SK-N-SH (cell line): ENCODE measurements around the gene RBM17. TPM values are rescaled to one million over a fixed set of nuclear protein-coding genes. Genes with fewer than 3 reads are reported as not detected.

Experiments used
- CTCF ChIA-PET: fragments of 300-600, 350-600 bp; formaldehyde crosslinking; extraction: SDS; loops from one replicate; lab custom pipeline; 2021; lab: Yijun Ruan, JAX
- POLR2A ChIA-PET: fragments of 350-600 bp; sonication (Branson Sonifier 250); formaldehyde crosslinking; extraction: SDS; loops from one replicate; lab custom pipeline; 2020; ENCODE audit warnings: antibody characterized with exemption, inconsistent platforms; lab: Yijun Ruan, JAX
- DNase-seq: peaks from one replicate; pipeline ENCODE4 v3.0.0; 2012
- H2AFZ ChIP-seq: fragments of 200-600 bp; sonication (generic); 2 replicates; pipeline ENCODE4 v1.8.1; 2016; ENCODE audit warnings: antibody characterized with exemption, mild to moderate bottlenecking, low read depth
- H3F3A ChIP-seq: fragments of 200-600 bp; sonication (generic); replicated peaks from 2 replicates; pipeline ENCODE3; 2016; ENCODE audit warnings: antibody characterized with exemption, mild to moderate bottlenecking; ENCODE audit not compliant: insufficient read depth
- H3K27ac ChIP-seq, 2 experiments: fragments of 200-500 bp in 1 of 2; fragments of 200-600 bp in 1 of 2; sonication (Bioruptor generic) in 1 of 2; sonication (generic), shearing (Covaris generic) in 1 of 2; 2 replicates each; pipeline versions ENCODE4 v1.5.1 to v1.6.1; 2014 to 2016; ENCODE audit warnings: low read depth in 2 of 2, inconsistent platforms in 1 of 2, low read length in 1 of 2, mild to moderate bottlenecking in 1 of 2, mixed read lengths in 1 of 2
- H3K27me3 ChIP-seq: fragments of 200-600 bp; sonication (generic), shearing (Covaris generic); 2 replicates; pipeline ENCODE4 v1.6.1; 2016; ENCODE audit warnings: mixed run types; ENCODE audit not compliant: insufficient read depth
- H3K36me3 ChIP-seq, 2 experiments: fragments of 200-500 bp in 1 of 2; fragments of 200-600 bp in 1 of 2; sonication (Bioruptor generic) in 1 of 2; sonication (generic) in 1 of 2; replicated peaks in 1 of 2; 2 replicates each; pipeline versions ENCODE3 to v1.5.1; 2014 to 2016; ENCODE audit warnings: low read length in 1 of 2, mild to moderate bottlenecking in 1 of 2; ENCODE audit not compliant: insufficient read depth in 2 of 2, control insufficient read depth in 1 of 2
- H3K4me1 ChIP-seq, 2 experiments: fragments of 200-500 bp in 1 of 2; fragments of 200-600 bp in 1 of 2; sonication (Bioruptor generic) in 1 of 2; sonication (generic), shearing (Covaris generic) in 1 of 2; 2 replicates each; pipeline versions ENCODE4 v1.5.1 to v1.6.1; 2014 to 2016; ENCODE audit warnings: low read depth in 1 of 2, low read length in 1 of 2, mixed run types in 1 of 2; ENCODE audit not compliant: insufficient read depth in 2 of 2, control insufficient read depth in 1 of 2
- H3K4me2 ChIP-seq: fragments of 200-600 bp; sonication (generic), shearing (Covaris generic); 2 replicates; pipeline ENCODE4 v1.6.1; 2017; ENCODE audit warnings: mixed run types
- H3K4me3 ChIP-seq, 2 experiments: fragments of 200-500 bp in 1 of 2; fragments of 200-600 bp in 1 of 2; sonication (Bioruptor generic) in 1 of 2; sonication (generic), shearing (Covaris generic) in 1 of 2; 2 replicates each; pipeline versions ENCODE4 v1.5.1 to v1.8.1; 2014 to 2016; ENCODE audit warnings: low read depth in 2 of 2, inconsistent platforms in 1 of 2, low read length in 1 of 2, mild to moderate bottlenecking in 1 of 2, mixed read lengths in 1 of 2, moderate library complexity in 1 of 2
- H3K79me2 ChIP-seq: fragments of 200-600 bp; sonication (generic); 2 replicates; pipeline ENCODE4 v1.8.1; 2017; ENCODE audit warnings: mild to moderate bottlenecking; ENCODE audit not compliant: insufficient read depth
- H3K9ac ChIP-seq: fragments of 200-600 bp; sonication (generic); 2 replicates; pipeline ENCODE4 v1.6.1; 2017; ENCODE audit warnings: mixed run types
- H3K9me2 ChIP-seq: fragments of 200-600 bp; sonication (generic); 2 replicates; pipeline ENCODE4 v1.6.1; 2017; ENCODE audit warnings: mixed run types
- H3K9me3 ChIP-seq: fragments of 200-600 bp; sonication (generic); 2 replicates; pipeline ENCODE4 v1.6.1; 2017; ENCODE audit warnings: mixed run types, mild to moderate bottlenecking, moderate library complexity
- H4K20me1 ChIP-seq: fragments of 200-600 bp; sonication (generic); 2 replicates; pipeline ENCODE4 v1.6.1; 2017; ENCODE audit warnings: mild to moderate bottlenecking, mixed run types; ENCODE audit not compliant: insufficient read depth
- CHD2 ChIP-seq: fragments of 150-350 bp; IDR thresholded peaks from 2 replicates; pipeline ENCODE4 v1.6.1; 2018; ENCODE audit warnings: low read length; ENCODE audit not compliant: partially characterized antibody
- ELF1 ChIP-seq: IDR thresholded peaks from 2 replicates; pipeline ENCODE4 v1.4.0; 2012
- EZH2phosphoT487 ChIP-seq: fragments of 200-600 bp; sonication (generic); IDR thresholded peaks from 2 replicates; pipeline ENCODE4 v1.6.1; 2017; ENCODE audit warnings: low read depth, mixed run types, mild to moderate bottlenecking, antibody characterized with exemption, moderate library complexity, borderline replicate concordance
- FOSL2 ChIP-seq: IDR thresholded peaks from 2 replicates; pipeline ENCODE4 v1.4.0; 2012; ENCODE audit warnings: low read depth, mild to moderate bottlenecking, moderate library complexity, borderline replicate concordance
- FOXM1 ChIP-seq: IDR thresholded peaks from 2 replicates; pipeline ENCODE4 v1.4.0; 2012; ENCODE audit warnings: low read depth, mild to moderate bottlenecking
- GATA2 ChIP-seq: sonication (generic); formaldehyde crosslinking; IDR thresholded peaks from 2 replicates; pipeline ENCODE4 v1.5.0; 2020; ENCODE audit warnings: mild to moderate bottlenecking, missing genetic modification reagents
- POLR2AphosphoS5 ChIP-seq: IDR thresholded peaks from 2 replicates; pipeline ENCODE4 v1.6.1; 2012; ENCODE audit warnings: low read depth, low read length
- RAD21 ChIP-seq: IDR thresholded peaks from 2 replicates; pipeline ENCODE4 v1.6.1; 2012; ENCODE audit warnings: mild to moderate bottlenecking, low read length
- TAF1 ChIP-seq: IDR thresholded peaks from 2 replicates; pipeline ENCODE4 v1.6.1; 2012; ENCODE audit warnings: low read depth, mild to moderate bottlenecking, low read length, moderate library complexity, borderline replicate concordance
- TCF12 ChIP-seq: IDR thresholded peaks from 2 replicates; pipeline ENCODE4 v1.4.0; 2012
- TEAD4 ChIP-seq: IDR thresholded peaks from 2 replicates; pipeline ENCODE4 v1.4.0; 2012; ENCODE audit warnings: mild to moderate bottlenecking, borderline replicate concordance; ENCODE audit not compliant: insufficient read depth
- YY1 ChIP-seq: IDR thresholded peaks from 2 replicates; pipeline ENCODE4 v1.4.0; 2012; ENCODE audit warnings: low read depth, mild to moderate bottlenecking
- WGBS: methylation state at CpG from one replicate; pipeline ENCODE4 v1.1.6; 2017; ENCODE audit warnings: low lambda C conversion rate; 5-methylcytosine and 5-hydroxymethylcytosine counted together
- polyA plus RNA-seq, 3 experiments: library from polyadenylated mRNA; depleted of rRNA; stranded (reverse); fragments of >200 nt; gene quantifications; 2 replicates each; pipeline ENCODE4 v1.2.3, GENCODE V29; 2012
- TF ChIP-seq, protein P1 (sequence below): fragments of 150-350 bp; IDR thresholded peaks from 2 replicates; pipeline ENCODE4 v1.6.1; 2016; ENCODE audit warnings: mild to moderate bottlenecking, low read depth, low read length
- TF ChIP-seq, protein P2 (sequence below): IDR thresholded peaks from 2 replicates; pipeline ENCODE4 v1.4.0; 2012; ENCODE audit warnings: low read depth
- TF ChIP-seq, protein P3 (sequence below): IDR thresholded peaks from 2 replicates; pipeline ENCODE4 v1.4.0; 2012; ENCODE audit warnings: low read depth, borderline replicate concordance
- TF ChIP-seq, protein P4 (sequence below): IDR thresholded peaks from 2 replicates; pipeline ENCODE4 v1.6.1; 2012; ENCODE audit warnings: mild to moderate bottlenecking, low read depth, low read length, moderate library complexity
- TF ChIP-seq, protein P5 (sequence below): fragments of 200-600 bp; sonication (generic); IDR thresholded peaks from 2 replicates; pipeline ENCODE4 v1.6.1; 2017; ENCODE audit warnings: antibody characterized with exemption, mild to moderate bottlenecking, moderate library complexity
- TF ChIP-seq, protein P6 (sequence below): IDR thresholded peaks from 2 replicates; pipeline ENCODE4; 2012

The RBM17 gene
- polyA plus RNA-seq, 1 of the 3 experiments (the other 2 are of a cell fraction): 32.6 TPM

DNA sequence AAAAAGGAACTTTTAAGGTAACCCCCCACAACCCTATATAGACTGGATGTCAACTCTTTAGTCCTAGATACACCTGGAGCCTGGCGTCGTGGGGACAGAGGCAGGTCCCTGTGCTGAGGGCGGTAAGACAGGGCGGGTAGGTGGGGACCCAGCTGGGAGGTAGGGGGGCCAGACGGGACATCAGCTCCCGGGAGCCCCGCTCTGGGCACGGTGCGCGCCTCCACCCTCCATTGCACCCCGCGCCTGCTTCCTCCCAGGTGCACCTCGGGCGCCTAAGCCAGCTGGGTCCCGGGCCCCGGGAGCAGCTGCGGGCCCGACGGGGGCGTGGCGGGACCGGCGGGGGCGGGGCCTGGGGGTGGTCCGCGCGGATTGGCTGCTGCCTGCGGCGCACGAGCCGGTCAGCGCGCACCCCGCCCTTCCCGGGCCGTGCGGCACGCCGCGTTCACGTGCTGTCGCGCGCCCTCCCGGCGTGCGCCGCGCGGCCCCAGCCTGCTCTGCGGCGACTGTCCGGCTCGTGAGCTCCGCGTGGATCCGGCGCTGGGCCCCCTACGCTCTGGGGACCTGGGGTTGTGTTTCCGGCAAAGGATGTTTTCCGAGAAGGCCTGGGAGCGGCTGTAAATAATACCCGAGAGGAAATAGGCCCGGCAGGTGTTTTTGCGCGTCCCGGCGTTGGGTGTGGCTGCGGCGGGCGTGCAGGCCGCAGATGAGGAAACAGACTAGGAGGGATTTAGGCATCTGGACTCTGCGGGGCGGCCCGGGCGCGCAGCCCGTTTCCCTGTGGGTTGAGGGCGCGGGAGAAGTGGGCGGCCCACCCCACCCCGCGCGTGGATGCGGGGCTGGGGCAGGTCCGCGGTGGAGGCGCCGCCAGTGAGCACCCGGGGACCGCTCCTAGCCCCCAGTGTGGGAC lies 74.8 kb downstream of the RBM17 start:
- Histone ChIP-seq H3K4me1 (peaks cover 5 to 6% of the 10 kb centered on the region in 2 experiments; a peak in 2 of 4 replicates), H3F3A (no peaks in the 10 kb centered on the region), H3K4me2 (peak overlapping the region; percentile 81), H3K9me3 (no peaks in the 10 kb centered on the region), H3K27ac (peak overlapping the region in 1 of 2 experiments; percentile 56; a peak in 1 of 4 replicates), H3K4me3 (peak overlapping the region; percentile 50 to 52), H3K27me3 (no peaks in the 10 kb centered on the region), H3K9ac (peak overlapping the region; percentile 67), H3K36me3 (no peaks in the 10 kb centered on the region), H4K20me1 (no peaks in the 10 kb centered on the region), H3K79me2 (peaks cover 30% of the 10 kb centered on the region; the same call in 1 of the 2 replicates)
- WGBS: 23% methylated on average over 36 of the region's 91 CpGs
- CTCF ChIA-PET: interaction anchor here (0.6 to 2.5 kb wide), 6 partner anchors 11 to 238 kb away, joined by 3 to 10 read pairs (median 4); partner anchors contain the start of gene PFKFB3
- DNase-seq: peak; percentile 92
- POLR2A ChIA-PET: interaction anchor here (0.8 to 1.3 kb wide), 3 partner anchors 38 to 49 kb away, joined by 3 to 5 read pairs (median 3); partner anchors contain the start of gene PFKFB3
- no peak for TF ChIP-seq CHD2
- no peak for TF ChIP-seq TEAD4
- no peak for TF ChIP-seq YY1
- no peak for TF ChIP-seq FOXM1
- TF ChIP-seq FOSL2: no peak
- TF ChIP-seq, protein P1, sequence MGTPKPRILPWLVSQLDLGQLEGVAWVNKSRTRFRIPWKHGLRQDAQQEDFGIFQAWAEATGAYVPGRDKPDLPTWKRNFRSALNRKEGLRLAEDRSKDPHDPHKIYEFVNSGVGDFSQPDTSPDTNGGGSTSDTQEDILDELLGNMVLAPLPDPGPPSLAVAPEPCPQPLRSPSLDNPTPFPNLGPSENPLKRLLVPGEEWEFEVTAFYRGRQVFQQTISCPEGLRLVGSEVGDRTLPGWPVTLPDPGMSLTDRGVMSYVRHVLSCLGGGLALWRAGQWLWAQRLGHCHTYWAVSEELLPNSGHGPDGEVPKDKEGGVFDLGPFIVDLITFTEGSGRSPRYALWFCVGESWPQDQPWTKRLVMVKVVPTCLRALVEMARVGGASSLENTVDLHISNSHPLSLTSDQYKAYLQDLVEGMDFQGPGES: no peak
- no peak for TF ChIP-seq RAD21
- peak; percentile 36; the same call in 1 of the 2 replicates for TF ChIP-seq TAF1
- TF ChIP-seq, protein P2, sequence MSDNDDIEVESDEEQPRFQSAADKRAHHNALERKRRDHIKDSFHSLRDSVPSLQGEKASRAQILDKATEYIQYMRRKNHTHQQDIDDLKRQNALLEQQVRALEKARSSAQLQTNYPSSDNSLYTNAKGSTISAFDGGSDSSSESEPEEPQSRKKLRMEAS: peak; percentile 94
- TF ChIP-seq POLR2AphosphoS5: peak; percentile 71; the same call in 1 of the 2 replicates
- no peak for TF ChIP-seq TCF12
- TF ChIP-seq, protein P3, sequence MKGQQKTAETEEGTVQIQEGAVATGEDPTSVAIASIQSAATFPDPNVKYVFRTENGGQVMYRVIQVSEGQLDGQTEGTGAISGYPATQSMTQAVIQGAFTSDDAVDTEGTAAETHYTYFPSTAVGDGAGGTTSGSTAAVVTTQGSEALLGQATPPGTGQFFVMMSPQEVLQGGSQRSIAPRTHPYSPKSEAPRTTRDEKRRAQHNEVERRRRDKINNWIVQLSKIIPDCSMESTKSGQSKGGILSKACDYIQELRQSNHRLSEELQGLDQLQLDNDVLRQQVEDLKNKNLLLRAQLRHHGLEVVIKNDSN: peak; percentile 50; the same call in 1 of the 2 replicates
- TF ChIP-seq, protein P4, sequence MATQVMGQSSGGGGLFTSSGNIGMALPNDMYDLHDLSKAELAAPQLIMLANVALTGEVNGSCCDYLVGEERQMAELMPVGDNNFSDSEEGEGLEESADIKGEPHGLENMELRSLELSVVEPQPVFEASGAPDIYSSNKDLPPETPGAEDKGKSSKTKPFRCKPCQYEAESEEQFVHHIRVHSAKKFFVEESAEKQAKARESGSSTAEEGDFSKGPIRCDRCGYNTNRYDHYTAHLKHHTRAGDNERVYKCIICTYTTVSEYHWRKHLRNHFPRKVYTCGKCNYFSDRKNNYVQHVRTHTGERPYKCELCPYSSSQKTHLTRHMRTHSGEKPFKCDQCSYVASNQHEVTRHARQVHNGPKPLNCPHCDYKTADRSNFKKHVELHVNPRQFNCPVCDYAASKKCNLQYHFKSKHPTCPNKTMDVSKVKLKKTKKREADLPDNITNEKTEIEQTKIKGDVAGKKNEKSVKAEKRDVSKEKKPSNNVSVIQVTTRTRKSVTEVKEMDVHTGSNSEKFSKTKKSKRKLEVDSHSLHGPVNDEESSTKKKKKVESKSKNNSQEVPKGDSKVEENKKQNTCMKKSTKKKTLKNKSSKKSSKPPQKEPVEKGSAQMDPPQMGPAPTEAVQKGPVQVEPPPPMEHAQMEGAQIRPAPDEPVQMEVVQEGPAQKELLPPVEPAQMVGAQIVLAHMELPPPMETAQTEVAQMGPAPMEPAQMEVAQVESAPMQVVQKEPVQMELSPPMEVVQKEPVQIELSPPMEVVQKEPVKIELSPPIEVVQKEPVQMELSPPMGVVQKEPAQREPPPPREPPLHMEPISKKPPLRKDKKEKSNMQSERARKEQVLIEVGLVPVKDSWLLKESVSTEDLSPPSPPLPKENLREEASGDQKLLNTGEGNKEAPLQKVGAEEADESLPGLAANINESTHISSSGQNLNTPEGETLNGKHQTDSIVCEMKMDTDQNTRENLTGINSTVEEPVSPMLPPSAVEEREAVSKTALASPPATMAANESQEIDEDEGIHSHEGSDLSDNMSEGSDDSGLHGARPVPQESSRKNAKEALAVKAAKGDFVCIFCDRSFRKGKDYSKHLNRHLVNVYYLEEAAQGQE: no peak
- TF ChIP-seq EZH2phosphoT487: no peak
- TF ChIP-seq, protein P5, sequence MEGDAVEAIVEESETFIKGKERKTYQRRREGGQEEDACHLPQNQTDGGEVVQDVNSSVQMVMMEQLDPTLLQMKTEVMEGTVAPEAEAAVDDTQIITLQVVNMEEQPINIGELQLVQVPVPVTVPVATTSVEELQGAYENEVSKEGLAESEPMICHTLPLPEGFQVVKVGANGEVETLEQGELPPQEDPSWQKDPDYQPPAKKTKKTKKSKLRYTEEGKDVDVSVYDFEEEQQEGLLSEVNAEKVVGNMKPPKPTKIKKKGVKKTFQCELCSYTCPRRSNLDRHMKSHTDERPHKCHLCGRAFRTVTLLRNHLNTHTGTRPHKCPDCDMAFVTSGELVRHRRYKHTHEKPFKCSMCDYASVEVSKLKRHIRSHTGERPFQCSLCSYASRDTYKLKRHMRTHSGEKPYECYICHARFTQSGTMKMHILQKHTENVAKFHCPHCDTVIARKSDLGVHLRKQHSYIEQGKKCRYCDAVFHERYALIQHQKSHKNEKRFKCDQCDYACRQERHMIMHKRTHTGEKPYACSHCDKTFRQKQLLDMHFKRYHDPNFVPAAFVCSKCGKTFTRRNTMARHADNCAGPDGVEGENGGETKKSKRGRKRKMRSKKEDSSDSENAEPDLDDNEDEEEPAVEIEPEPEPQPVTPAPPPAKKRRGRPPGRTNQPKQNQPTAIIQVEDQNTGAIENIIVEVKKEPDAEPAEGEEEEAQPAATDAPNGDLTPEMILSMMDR: no peak
- TF ChIP-seq GATA2 (CRISPR knock-in tag): no peak
- TF ChIP-seq, protein P6, sequence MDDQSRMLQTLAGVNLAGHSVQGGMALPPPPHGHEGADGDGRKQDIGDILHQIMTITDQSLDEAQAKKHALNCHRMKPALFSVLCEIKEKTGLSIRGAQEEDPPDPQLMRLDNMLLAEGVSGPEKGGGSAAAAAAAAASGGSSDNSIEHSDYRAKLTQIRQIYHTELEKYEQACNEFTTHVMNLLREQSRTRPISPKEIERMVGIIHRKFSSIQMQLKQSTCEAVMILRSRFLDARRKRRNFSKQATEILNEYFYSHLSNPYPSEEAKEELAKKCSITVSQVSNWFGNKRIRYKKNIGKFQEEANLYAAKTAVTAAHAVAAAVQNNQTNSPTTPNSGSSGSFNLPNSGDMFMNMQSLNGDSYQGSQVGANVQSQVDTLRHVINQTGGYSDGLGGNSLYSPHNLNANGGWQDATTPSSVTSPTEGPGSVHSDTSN: no peak
- no peak for TF ChIP-seq ELF1
- TF ChIP-seq, all 33 proteins: peak for 4
- H3K9me2 ChIP-seq: no peaks in the 10 kb centered on the region
- H2AFZ ChIP-seq: peak overlapping the region; percentile 55; the same call in 1 of the 2 replicates
